ENCODE results near the gene MIB2. TPM values are rescaled to one million over a fixed set of nuclear protein-coding genes. Genes with fewer than 3 reads are reported as not detected.

Gene MIB2
- total RNA-seq, 1 experiment from 2014 or later = 38.7 TPM

- TF ChIP-seq, protein P1, sequence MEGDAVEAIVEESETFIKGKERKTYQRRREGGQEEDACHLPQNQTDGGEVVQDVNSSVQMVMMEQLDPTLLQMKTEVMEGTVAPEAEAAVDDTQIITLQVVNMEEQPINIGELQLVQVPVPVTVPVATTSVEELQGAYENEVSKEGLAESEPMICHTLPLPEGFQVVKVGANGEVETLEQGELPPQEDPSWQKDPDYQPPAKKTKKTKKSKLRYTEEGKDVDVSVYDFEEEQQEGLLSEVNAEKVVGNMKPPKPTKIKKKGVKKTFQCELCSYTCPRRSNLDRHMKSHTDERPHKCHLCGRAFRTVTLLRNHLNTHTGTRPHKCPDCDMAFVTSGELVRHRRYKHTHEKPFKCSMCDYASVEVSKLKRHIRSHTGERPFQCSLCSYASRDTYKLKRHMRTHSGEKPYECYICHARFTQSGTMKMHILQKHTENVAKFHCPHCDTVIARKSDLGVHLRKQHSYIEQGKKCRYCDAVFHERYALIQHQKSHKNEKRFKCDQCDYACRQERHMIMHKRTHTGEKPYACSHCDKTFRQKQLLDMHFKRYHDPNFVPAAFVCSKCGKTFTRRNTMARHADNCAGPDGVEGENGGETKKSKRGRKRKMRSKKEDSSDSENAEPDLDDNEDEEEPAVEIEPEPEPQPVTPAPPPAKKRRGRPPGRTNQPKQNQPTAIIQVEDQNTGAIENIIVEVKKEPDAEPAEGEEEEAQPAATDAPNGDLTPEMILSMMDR (conservative IDR thresholded peaks at IDR 0.05; ENCODE audit: low read depth, low read length) = no peak
- no peak for TF ChIP-seq EZH2 (IDR thresholded peaks at IDR 0.05; ENCODE audit: borderline replicate concordance, low read depth, low read length, poor library complexity, severe bottlenecking)
- H3K27ac ChIP-seq (ENCODE audit: low read depth, low read length, poor library complexity, severe bottlenecking) = no peak overlapping the region
- no peaks in the 10 kb centered on the region for H3K9me3 ChIP-seq (ENCODE audit: low read depth, low read length, poor library complexity, severe bottlenecking)
- CTCF ChIA-PET = no interaction called here
- H3K36me3 ChIP-seq (ENCODE audit: insufficient read depth, low read length, poor library complexity, severe bottlenecking) = no peaks in the 10 kb centered on the region
- intact Hi-C loops (cut with micrococcal nuclease; ENCODE audit: unreplicated experiment) = no loop called here
- H3K4me3 ChIP-seq (ENCODE audit: low read depth, low read length, poor library complexity, severe bottlenecking) = no peak overlapping the region
- no peak for DNase-seq (ENCODE audit: low spot score)
- H3K27me3 ChIP-seq (replicated peaks; ENCODE audit: insufficient read depth, low read depth, low read length, poor library complexity) = no peaks in the 10 kb centered on the region
- H3K4me1 ChIP-seq (ENCODE audit: insufficient read depth, low read length, poor library complexity, severe bottlenecking) = no peaks in the 10 kb centered on the region
- no TSS peak for BruUV-seq (replicated peaks)
- POLR2A ChIA-PET (ENCODE audit: low non-redundant PET) = no interaction called here
Measured at GRCh38 chr1:1605724-1606123, 9.6 kb upstream of the MIB2 start.

- H3K4me3 ChIP-seq (ENCODE audit: low read depth, low read length, poor library complexity, severe bottlenecking) = no peak overlapping the region
- H3K27ac ChIP-seq (ENCODE audit: low read depth, low read length, poor library complexity, severe bottlenecking) = no peak overlapping the region
- intact Hi-C loops (cut with micrococcal nuclease; ENCODE audit: unreplicated experiment) = no loop called here
- H3K36me3 ChIP-seq (ENCODE audit: insufficient read depth, low read length, poor library complexity, severe bottlenecking) = no peaks in the 10 kb centered on the region
- H3K4me1 ChIP-seq (ENCODE audit: insufficient read depth, low read length, poor library complexity, severe bottlenecking) = no peaks in the 10 kb centered on the region
- no peaks in the 10 kb centered on the region for H3K27me3 ChIP-seq (replicated peaks; ENCODE audit: insufficient read depth, low read depth, low read length, poor library complexity)
- DNase-seq (ENCODE audit: low spot score) = no peak
- BruUV-seq (replicated peaks) = no TSS peak
- H3K9me3 ChIP-seq (ENCODE audit: low read depth, low read length, poor library complexity, severe bottlenecking) = no peaks in the 10 kb centered on the region
- ChIA-PET POLR2A (ENCODE audit: low non-redundant PET) (interaction anchor here (0.7 kb wide), 1 partner anchor 45 kb away, joined by 3 read pairs; no protein-coding TSS in a partner anchor), CTCF (no interaction called here)
- TF ChIP-seq EZH2 (IDR thresholded peaks at IDR 0.05; ENCODE audit: borderline replicate concordance, low read depth, low read length, poor library complexity, severe bottlenecking) = no peak
- TF ChIP-seq, protein P1 (conservative IDR thresholded peaks at IDR 0.05; ENCODE audit: low read depth, low read length) = no peak
Measured at GRCh38 chr1:1606232-1606631, 9.1 kb upstream of the MIB2 start.

GRCh38 chr1:1609822-1610485 is 5.3 kb upstream of the MIB2 start:
- ChIA-PET POLR2A (ENCODE audit: low non-redundant PET) (no interaction called here), CTCF (no interaction called here)
- Histone ChIP-seq H3K27me3 (replicated peaks; ENCODE audit: insufficient read depth, low read depth, low read length, poor library complexity) (no peaks in the 10 kb centered on the region), H3K9me3 (ENCODE audit: low read depth, low read length, poor library complexity, severe bottlenecking) (no peaks in the 10 kb centered on the region), H3K36me3 (ENCODE audit: insufficient read depth, low read length, poor library complexity, severe bottlenecking) (no peaks in the 10 kb centered on the region), H3K4me3 (ENCODE audit: low read depth, low read length, poor library complexity, severe bottlenecking) (no peak overlapping the region), H3K4me1 (ENCODE audit: insufficient read depth, low read length, poor library complexity, severe bottlenecking) (peaks cover 7% of the 10 kb centered on the region), H3K27ac (ENCODE audit: low read depth, low read length, poor library complexity, severe bottlenecking) (no peak overlapping the region)
- intact Hi-C loops (cut with micrococcal nuclease; ENCODE audit: unreplicated experiment) = no loop called here
- BruUV-seq (replicated peaks) = no TSS peak
- DNase-seq (ENCODE audit: low spot score) = no peak
- TF ChIP-seq, protein P1 (conservative IDR thresholded peaks at IDR 0.05; ENCODE audit: low read depth, low read length) = no peak
